ENCODE results near the gene PHYHIPL. TPM values are rescaled to one million over a fixed set of nuclear protein-coding genes. Genes with fewer than 3 reads are reported as not detected.

Gene PHYHIPL
- total and polyA plus RNA-seq, 12 donors, result 3.2 to 59.5 (median 21.7) TPM

DNA sequence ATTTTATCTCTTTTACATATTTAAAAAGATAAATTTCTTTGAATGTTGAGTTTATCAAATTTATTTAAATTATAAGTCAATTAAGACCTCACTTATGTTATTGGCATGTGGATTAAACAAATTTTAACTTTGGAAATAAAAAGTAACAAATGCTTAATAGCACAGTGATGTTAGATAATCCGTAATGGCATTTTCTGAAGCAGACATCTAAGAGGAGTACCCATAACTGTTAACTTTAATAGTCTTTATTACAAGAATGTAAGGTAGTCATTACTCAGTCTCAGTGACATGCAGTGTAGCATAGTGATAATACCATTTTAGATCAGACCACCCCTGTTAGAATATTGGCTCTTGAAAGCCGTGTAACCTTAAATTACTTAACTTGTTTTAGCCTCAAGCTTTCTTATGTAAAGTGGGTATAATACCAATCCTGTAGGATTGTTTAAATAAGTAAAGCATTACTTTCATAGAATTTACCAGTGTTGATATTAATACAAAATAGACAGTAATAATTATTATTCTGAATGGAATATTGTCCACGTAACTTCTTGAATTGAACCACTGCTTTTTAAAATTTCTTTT, 4.3 kb downstream of the PHYHIPL start:
- intact Hi-C loops (cut with DNase I), result loop anchor here in 1 of 2 donors (5.0 kb wide), 2 partner anchors 228 to 398 kb away; no protein-coding TSS in a partner anchor
- no peak overlapping the region for H3K27ac ChIP-seq
- TF ChIP-seq CTCF (IDR thresholded peaks at IDR 0.05), result no peak
- no peak for TF ChIP-seq POLR2A (IDR thresholded peaks at IDR 0.05)
- H3K4me1 ChIP-seq (replicated peaks in 1 of 2), result peaks cover 0 to 5% of the 10 kb centered on the region in 2 donors
- H3K9me3 ChIP-seq (replicated peaks in 1 of 3), result no peaks in the 10 kb centered on the region
- no peaks in the 10 kb centered on the region for H3K27me3 ChIP-seq
- no peak overlapping the region for H3K4me3 ChIP-seq
- no peak for DNase-seq
- H3K36me3 ChIP-seq (replicated peaks in 1 of 2), result no peaks in the 10 kb centered on the region
- 84 to 91% (median 89%) methylated on average over 3 of the region's 3 CpGs for WGBS, 4 donors

GRCh38 chr10:59181668-59182067, 5.2 kb downstream of the PHYHIPL start:
- Histone ChIP-seq H3K4me3 (no peak overlapping the region), H3K9me3 (replicated peaks in 1 of 3) (no peaks in the 10 kb centered on the region), H3K27me3 (no peaks in the 10 kb centered on the region), H3K36me3 (replicated peaks in 1 of 2) (no peaks in the 10 kb centered on the region), H3K4me1 (replicated peaks in 1 of 2) (peaks cover 0 to 4% of the 10 kb centered on the region in 2 donors), H3K27ac (no peak overlapping the region)
- intact Hi-C loops (cut with DNase I), result loop anchor here in 1 of 2 donors (5.0 kb wide), 2 partner anchors 229 to 399 kb away; no protein-coding TSS in a partner anchor
- peak in 3 of 7 donors; percentile 7 to 21 (median 14) for DNase-seq
- 8 to 19% (median 15%) methylated on average over 2 of the region's 2 CpGs for WGBS, 4 donors
- TF ChIP-seq POLR2A (IDR thresholded peaks at IDR 0.05) (no peak), CTCF (IDR thresholded peaks at IDR 0.05) (peak; percentile 29 to 64 (median 56))

GRCh38 chr10:59190332-59190731, 13.9 kb downstream of the PHYHIPL start:
- no peaks in the 10 kb centered on the region for H3K36me3 ChIP-seq (replicated peaks in 1 of 2)
- WGBS, 4 donors, result 85 to 94% (median 90%) methylated on average over 1 of the region's 1 CpG
- no peaks in the 10 kb centered on the region for H3K27me3 ChIP-seq
- intact Hi-C loops (cut with DNase I), result no loop called here
- no peaks in the 10 kb centered on the region for H3K4me1 ChIP-seq (replicated peaks in 1 of 2)
- no peak overlapping the region for H3K4me3 ChIP-seq
- TF ChIP-seq POLR2A (IDR thresholded peaks at IDR 0.05) (no peak), CTCF (IDR thresholded peaks at IDR 0.05) (no peak)
- no peaks in the 10 kb centered on the region for H3K9me3 ChIP-seq (replicated peaks in 1 of 3)
- H3K27ac ChIP-seq, result no peak overlapping the region
- DNase-seq, result no peak

DNA sequence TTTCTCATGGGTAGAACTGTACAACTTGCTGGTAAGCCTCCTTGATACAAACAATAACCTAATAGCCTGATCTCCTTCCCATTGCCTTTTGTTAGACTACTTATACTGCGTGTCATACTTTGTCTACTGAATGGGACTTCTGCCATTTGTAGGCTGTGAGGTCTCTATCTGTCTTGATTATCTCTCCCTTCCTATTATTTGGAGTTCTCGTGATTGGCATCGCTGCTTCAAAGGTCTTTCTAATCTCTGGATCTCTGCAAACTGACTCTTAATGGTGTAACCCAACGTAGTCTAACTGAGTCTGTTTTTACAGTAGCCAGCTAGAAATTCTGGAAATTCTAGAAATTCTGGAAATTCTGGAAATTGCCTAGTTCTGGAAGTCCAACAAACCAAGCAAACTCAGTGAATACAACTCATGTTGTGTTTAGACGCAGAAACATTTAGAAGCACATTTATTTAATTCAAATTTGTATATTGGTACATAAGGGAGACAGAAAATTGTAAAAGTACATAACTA, 29.8 kb downstream of the PHYHIPL start:
- 85 to 93% (median 93%) methylated on average over 5 of the region's 5 CpGs for WGBS, 4 donors
- Histone ChIP-seq H3K27ac (no peak overlapping the region), H3K4me1 (replicated peaks in 1 of 2) (peaks cover 0 to 19% of the 10 kb centered on the region in 2 donors), H3K4me3 (no peak overlapping the region), H3K9me3 (replicated peaks in 1 of 3) (no peaks in the 10 kb centered on the region), H3K36me3 (replicated peaks in 1 of 2) (no peaks in the 10 kb centered on the region), H3K27me3 (no peaks in the 10 kb centered on the region)
- no peak for DNase-seq
- no peak for TF ChIP-seq POLR2A (IDR thresholded peaks at IDR 0.05)
- intact Hi-C loops (cut with DNase I), result no loop called here
